ENCODE data around the gene ZGPAT.

DNA sequence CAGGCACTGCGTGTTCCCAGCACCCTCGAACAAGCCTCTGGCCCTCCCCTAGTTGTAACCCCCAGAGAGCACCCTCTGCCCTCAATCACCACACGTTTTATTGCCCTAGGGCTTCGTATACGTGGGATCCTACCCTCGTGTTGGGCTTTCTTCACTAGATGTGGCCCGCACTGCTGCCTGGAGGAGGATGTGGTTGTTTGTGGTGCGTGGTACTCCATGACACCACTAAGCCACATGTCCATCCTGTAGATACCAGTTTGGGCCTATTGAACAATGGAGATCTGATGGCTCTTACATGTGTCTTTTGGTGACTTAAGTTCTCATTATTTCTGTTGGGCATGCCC is 48.8 kb downstream of the ZGPAT start:
- TF ChIP-seq, protein P1, sequence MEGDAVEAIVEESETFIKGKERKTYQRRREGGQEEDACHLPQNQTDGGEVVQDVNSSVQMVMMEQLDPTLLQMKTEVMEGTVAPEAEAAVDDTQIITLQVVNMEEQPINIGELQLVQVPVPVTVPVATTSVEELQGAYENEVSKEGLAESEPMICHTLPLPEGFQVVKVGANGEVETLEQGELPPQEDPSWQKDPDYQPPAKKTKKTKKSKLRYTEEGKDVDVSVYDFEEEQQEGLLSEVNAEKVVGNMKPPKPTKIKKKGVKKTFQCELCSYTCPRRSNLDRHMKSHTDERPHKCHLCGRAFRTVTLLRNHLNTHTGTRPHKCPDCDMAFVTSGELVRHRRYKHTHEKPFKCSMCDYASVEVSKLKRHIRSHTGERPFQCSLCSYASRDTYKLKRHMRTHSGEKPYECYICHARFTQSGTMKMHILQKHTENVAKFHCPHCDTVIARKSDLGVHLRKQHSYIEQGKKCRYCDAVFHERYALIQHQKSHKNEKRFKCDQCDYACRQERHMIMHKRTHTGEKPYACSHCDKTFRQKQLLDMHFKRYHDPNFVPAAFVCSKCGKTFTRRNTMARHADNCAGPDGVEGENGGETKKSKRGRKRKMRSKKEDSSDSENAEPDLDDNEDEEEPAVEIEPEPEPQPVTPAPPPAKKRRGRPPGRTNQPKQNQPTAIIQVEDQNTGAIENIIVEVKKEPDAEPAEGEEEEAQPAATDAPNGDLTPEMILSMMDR (IDR thresholded peaks at IDR 0.05): no peak
- TF ChIP-seq EP300 (IDR thresholded peaks at IDR 0.05) (no peak), POLR2A (IDR thresholded peaks at IDR 0.05) (no peak), POLR2AphosphoS5 (IDR thresholded peaks at IDR 0.05) (no peak)

All from upper lobe of left lung (tissue), 4 donors.